ENCODE measurements around the gene MAP6.

MAP6 gene

DNA sequence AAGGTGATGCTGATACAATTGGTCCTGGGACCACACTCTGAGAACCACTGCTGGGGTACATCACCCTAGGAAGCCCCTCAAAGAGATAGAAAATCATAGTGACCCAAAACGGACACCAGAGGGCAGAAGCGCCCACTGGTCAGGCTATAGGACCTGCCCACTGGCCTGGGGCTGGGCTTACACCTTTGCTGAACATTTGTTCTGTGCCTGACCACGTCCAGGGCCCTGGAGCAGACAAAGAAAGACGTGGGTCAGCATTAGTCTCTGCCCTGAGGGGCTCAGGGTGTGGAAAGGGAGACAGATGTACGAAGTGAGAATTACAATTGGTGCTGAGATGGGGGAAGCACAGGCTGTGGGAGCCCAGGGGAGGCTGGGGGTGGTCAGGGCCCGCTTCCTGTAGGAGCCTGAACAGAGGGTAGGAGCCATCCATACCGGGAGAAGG lies 121.2 kb downstream of the MAP6 start:
- no peak for DNase-seq

DNA sequence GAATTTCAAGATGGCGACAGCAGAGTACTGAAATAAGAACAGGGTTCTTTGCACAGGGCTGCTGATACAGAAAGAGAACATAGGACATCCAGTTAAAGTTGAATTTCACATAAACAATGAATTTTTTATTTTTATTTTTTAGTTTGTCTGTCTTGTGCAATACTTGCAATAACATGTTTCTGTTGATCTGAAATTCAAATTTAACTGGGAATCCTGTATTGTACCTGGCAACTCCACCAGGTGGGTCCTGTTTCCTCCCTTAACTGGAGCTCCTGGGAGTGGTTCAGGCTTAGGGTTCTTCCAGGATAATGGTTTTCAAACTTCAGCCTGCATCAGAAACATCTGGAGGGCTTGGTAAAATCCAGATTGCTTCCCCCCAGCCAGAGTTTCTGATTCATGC lies 121.7 kb downstream of the MAP6 start:
- DNase-seq, result no peak

DNA sequence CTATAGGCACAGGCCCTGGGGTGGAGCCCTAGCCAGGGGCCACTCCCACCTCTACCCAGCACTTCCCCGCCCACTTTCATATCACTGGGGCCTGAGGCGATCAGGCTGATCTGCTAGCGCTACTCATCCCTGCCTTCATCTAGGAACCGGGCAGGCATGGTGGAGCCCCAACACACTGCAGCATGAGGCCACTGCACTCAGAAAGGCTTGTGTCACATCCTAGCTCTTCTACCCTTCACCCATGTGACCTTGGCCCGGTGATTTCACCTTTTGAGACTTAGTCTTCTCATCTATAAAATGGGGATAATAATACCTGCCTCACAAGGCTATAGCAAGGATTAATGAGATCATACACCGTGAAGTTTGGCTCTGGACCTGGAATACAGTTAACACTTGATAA lies 125.0 kb downstream of the MAP6 start:
- no peak for DNase-seq

DNA sequence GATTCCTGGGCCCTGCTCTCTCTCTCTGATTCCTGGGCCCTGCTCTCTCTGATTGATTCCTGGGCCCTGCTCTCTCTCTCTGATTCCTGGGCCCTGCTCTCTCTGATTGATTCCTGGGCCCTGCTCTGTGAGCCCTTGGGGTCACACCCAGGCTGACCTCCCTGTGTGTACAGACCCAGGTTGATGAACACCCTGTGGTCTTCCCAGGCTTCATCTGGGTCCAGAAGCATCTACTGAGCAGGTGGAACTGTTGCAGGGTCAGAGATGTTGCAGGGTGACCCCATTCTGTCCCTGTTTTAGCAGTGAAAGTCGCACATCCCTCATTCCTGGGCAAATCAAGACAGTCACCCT lies 126.8 kb downstream of the MAP6 start:
- no peak for DNase-seq

DNA sequence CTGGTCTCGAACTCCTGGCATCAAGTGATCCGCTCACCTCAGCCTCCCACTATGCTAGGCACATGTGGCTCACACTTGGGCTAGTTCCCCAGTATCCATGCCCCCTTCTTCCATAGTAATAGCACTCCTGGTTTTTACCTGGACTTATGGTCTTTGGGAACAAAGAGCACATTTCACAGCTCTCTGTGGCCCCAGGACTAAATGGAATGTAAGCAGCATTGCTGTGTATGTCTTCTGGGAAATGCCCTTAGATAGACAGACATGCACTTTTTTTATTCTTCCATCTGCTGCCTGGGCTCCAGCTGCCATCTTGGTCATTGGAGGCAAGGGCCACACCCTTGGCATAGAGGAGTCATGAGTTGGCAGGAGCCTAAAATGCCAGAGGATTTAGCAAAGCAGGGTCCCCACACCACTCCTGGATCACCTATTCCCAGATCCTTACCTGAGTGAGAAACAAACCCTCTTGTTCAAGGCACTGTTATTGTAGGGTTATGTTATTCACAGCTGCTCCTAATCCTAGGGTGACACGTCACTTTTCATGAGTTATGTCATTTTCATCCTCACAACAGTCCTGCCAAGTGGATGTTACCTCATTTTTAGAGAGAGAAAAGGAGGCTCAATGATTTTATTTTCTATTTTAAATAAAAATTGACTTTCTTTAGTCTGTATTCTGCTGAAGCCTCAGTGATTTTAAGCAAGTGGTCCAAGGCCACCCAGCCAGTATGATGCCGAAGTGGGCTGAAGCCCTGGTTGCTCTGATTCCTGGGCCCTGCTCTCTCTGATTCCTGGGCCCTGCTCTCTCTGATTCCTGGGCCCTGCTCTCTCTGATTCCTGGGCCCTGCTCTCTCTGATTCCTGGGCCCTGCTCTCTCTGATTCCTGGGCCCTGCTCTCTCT lies 127.4 kb downstream of the MAP6 start:
- DNase-seq, result no peak

DNA sequence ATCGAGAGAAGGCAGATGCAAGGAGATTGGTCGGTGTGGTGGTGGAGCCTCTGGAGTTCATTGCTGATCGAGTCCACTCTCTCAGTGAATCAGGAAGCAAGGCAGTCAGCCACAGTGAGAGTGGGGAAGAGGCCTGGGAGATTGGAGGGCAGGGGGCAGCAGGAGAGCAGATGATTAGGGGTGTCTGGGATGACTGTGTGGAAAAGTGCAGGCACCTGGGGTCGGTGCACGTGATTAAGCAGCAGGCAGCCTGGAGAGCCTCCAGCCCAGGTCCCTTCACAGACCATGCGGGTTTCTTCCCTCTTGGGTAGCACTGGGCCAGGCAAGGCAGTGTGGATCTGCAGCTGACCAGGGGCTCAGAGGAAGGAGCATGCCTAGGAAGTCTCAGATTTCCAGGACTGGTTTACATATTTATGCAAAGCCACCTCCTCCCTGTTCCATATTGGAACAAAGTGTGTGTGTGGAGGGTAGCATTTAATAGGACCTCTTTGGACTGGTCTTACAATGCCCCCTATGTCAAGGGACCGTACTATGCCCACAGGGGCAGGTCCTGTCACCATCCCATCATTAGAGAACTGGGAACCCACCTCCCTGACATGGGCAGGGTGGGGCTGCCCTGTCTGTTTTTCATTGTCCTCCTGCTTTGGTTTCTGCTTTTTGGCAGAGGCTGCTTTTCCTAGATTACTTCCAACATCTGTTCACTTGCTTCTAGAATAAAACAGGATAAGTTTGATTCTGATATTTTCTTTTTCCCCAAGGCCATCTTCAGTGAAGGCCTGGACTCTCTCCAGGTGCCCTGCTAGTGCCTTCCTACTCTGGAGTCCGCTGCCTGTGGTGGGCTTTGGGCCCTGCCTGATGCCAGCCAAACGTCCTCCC lies 129.1 kb downstream of the MAP6 start:
- no peak for DNase-seq

DNA sequence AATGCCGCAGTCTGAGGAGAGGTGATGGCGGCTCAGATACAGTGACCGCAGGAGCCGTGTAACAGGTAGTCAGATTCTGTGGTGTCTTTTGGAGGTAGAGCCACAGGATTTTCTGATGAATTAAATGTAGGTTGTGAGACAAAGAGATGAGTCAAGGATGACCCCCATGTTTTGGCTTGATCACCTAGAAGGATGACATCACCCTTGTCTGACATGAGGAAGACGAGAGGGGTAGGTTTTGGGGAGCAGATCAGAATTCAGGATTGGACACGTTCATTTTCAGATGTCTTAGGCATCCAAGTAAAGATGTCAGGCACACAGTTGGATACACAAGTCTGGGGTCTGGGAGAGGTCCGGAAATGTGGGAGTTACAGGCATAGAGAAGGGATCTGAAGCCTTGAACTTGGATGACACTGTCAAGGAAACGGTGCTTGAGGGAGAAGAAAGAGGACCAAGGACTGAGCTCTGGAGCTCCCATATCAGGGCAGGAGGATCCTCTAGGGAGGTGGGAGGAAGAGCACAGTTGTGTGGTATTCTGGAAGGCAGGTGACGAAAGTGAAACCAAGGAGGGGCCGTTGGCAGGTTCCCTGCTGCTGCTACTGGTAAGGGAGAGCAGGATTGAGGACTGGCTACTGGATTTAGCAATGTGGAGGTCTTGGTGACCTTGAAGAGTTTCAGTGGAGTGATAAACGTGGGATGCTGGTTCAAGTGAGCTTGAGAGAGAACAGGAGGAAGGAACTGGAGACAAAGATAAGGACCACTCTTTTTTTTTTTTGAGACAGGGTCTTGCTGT lies 130.5 kb downstream of the MAP6 start:
- DNase-seq, result no peak

DNA sequence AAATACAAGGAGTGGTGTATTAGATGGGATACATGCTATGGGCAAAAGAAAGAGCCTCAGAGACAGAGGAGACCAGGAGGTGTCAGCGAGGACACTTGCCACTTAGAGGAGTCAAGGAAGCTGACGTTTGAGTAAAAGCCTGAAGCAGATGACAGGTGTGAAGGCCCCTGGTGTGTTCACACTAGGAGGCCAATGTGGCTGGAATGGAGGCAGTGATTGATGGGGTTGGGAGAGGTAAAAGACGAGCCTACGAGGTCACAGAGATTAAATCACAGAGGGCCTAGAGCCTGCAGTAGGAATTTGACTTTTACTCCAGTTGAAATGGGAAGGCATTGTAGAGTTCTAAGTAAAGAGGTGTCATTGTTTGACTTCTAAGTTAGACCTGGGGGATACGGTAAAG lies 131.1 kb downstream of the MAP6 start:
- no peak for DNase-seq

All from activated T-cell treated with anti-CD3 and anti-CD28 coated beads for 4 hours (primary cell).